Smooth muscle cell of bladder (primary cell): ENCODE measurements around the gene CCDC144A. TPM values are rescaled to one million over a fixed set of nuclear protein-coding genes. Genes with fewer than 3 reads are reported as not detected.

ENCODE experiments used
- total RNA-seq: library from RNA; depleted of rRNA; stranded (reverse); fragments of >200 nt; gene quantifications from 2 replicates; pipeline ENCODE4 v1.2.3, GENCODE V29; 2014

The CCDC144A gene
- total RNA-seq = 1.1 and 3.5 TPM in 2 replicates

GRCh38 chr17:16689731-16690281 is at the start of gene CCDC144A:
CCDC144A (plus strand) TSS chr17:16690241; CDS start chr17:16690401, 160 bp downstream.

GRCh38 chr17:16653367-16654041 is 36.5 kb upstream of the CCDC144A start, which contains the start of gene ZNF624:
ZNF624 (minus strand) TSS chr17:16653850.

Other genes starting within 250 kb of the CCDC144A start
- 0.71 and 0.83 TPM in 2 replicates for gene LRRC75A, start 198.0 kb upstream of the CCDC144A start, total RNA-seq
- gene ZNF287, start 121.0 kb upstream of the CCDC144A start, total RNA-seq = 4.8 and 5.3 TPM in 2 replicates
- gene ZNF624, start 36.4 kb upstream of the CCDC144A start, total RNA-seq = 4.0 and 4.1 TPM in 2 replicates